ENCODE results near the gene GFI1B. TPM values are rescaled to one million over a fixed set of nuclear protein-coding genes. Genes with fewer than 3 reads are reported as not detected.

The GFI1B gene
- total and polyA plus RNA-seq, 2 of the 13 experiments (the other 11 are each of a cell fraction or from before 2014, with no cell fraction given): 0.15 to 0.51 TPM

DNA sequence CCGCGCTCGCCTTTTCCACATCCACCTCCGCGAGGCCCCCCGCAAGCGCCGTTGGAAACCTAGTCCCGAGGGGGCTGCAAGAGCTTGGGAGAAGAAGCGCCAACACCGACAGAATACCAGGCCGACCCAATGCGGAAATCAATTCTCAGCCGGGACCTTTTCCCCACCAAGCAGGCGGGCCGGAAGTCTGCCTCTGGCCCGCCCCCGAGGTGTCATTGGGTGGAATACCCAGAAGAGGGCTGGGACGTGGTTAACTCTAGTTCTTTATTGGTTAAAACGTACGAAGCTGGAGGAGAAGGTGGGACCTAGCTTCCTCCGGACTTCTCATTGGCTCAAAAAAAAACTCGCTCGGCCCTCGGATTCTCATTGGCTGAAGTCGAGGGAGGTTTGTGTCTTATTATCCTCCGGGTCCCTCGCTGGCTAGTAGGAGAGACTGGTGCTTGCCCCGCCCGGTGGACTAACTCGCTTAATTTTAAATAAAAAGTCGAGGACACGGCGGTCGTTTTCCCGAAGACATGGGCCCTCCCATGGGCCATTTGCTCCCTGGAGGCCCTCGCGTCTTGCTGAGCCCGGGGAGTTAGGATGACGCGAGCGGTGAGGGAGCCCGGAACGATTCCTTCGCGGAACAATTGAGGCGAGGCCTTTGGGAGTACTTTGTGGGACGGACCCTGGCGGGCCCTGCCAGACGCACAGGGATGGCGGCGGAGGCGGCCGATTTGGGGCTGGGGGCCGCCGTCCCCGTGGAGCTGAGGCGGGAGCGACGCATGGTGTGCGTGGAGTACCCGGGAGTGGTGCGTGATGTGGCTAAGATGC lies 52.0 kb downstream of the GFI1B start, which contains the start of gene GTF3C5 (continued):
- TF ChIP-seq TCF12 (IDR thresholded peaks at IDR 0.05): no peak
- no peak for TF ChIP-seq TCF12 (CRISPR knock-in tag; IDR thresholded peaks at IDR 0.05)
- TF ChIP-seq REXO4 (CRISPR knock-in tag; IDR thresholded peaks at IDR 0.05; ENCODE audit: borderline replicate concordance): no peak
- TF ChIP-seq, protein P1, sequence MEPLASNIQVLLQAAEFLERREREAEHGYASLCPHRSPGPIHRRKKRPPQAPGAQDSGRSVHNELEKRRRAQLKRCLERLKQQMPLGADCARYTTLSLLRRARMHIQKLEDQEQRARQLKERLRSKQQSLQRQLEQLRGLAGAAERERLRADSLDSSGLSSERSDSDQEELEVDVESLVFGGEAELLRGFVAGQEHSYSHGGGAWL (CRISPR knock-in tag; IDR thresholded peaks at IDR 0.05): peak; percentile 59; the same call in 1 of the 2 replicates
- TF ChIP-seq ZNF660 (CRISPR knock-in tag; IDR thresholded peaks at IDR 0.05; ENCODE audit: borderline replicate concordance, low read depth): no peak
- TF ChIP-seq ZNF589 (CRISPR knock-in tag; conservative IDR thresholded peaks at IDR 0.05): peak; percentile 68
- TF ChIP-seq, protein P2, sequence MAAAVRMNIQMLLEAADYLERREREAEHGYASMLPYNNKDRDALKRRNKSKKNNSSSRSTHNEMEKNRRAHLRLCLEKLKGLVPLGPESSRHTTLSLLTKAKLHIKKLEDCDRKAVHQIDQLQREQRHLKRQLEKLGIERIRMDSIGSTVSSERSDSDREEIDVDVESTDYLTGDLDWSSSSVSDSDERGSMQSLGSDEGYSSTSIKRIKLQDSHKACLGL (CRISPR knock-in tag; IDR thresholded peaks at IDR 0.05): peak; percentile 55; the same call in 1 of the 2 replicates
- peak; percentile 60; the same call in 1 of the 3 replicates for TF ChIP-seq MXI1 (IDR thresholded peaks at IDR 0.05; ENCODE audit: borderline replicate concordance, low read depth, low read length)
- TF ChIP-seq, protein P3, sequence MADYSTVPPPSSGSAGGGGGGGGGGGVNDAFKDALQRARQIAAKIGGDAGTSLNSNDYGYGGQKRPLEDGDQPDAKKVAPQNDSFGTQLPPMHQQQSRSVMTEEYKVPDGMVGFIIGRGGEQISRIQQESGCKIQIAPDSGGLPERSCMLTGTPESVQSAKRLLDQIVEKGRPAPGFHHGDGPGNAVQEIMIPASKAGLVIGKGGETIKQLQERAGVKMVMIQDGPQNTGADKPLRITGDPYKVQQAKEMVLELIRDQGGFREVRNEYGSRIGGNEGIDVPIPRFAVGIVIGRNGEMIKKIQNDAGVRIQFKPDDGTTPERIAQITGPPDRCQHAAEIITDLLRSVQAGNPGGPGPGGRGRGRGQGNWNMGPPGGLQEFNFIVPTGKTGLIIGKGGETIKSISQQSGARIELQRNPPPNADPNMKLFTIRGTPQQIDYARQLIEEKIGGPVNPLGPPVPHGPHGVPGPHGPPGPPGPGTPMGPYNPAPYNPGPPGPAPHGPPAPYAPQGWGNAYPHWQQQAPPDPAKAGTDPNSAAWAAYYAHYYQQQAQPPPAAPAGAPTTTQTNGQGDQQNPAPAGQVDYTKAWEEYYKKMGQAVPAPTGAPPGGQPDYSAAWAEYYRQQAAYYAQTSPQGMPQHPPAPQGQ (CRISPR knock-in tag; IDR thresholded peaks at IDR 0.05; ENCODE audit: borderline replicate concordance): 0 out of 2 replicates have a peak, but pooled peaks have one; percentile 52
- TF ChIP-seq NFRKB (IDR thresholded peaks at IDR 0.05): peak; percentile 55; the same call in 1 of the 2 replicates
- no peak; the same call in 1 of the 2 replicates for TF ChIP-seq CHD2 (IDR thresholded peaks at IDR 0.05; ENCODE audit: low read depth, low read length)
- TF ChIP-seq, protein P4, sequence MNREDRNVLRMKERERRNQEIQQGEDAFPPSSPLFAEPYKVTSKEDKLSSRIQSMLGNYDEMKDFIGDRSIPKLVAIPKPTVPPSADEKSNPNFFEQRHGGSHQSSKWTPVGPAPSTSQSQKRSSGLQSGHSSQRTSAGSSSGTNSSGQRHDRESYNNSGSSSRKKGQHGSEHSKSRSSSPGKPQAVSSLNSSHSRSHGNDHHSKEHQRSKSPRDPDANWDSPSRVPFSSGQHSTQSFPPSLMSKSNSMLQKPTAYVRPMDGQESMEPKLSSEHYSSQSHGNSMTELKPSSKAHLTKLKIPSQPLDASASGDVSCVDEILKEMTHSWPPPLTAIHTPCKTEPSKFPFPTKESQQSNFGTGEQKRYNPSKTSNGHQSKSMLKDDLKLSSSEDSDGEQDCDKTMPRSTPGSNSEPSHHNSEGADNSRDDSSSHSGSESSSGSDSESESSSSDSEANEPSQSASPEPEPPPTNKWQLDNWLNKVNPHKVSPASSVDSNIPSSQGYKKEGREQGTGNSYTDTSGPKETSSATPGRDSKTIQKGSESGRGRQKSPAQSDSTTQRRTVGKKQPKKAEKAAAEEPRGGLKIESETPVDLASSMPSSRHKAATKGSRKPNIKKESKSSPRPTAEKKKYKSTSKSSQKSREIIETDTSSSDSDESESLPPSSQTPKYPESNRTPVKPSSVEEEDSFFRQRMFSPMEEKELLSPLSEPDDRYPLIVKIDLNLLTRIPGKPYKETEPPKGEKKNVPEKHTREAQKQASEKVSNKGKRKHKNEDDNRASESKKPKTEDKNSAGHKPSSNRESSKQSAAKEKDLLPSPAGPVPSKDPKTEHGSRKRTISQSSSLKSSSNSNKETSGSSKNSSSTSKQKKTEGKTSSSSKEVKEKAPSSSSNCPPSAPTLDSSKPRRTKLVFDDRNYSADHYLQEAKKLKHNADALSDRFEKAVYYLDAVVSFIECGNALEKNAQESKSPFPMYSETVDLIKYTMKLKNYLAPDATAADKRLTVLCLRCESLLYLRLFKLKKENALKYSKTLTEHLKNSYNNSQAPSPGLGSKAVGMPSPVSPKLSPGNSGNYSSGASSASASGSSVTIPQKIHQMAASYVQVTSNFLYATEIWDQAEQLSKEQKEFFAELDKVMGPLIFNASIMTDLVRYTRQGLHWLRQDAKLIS (CRISPR knock-in tag; IDR thresholded peaks at IDR 0.05): no peak
- TF ChIP-seq, protein P5, sequence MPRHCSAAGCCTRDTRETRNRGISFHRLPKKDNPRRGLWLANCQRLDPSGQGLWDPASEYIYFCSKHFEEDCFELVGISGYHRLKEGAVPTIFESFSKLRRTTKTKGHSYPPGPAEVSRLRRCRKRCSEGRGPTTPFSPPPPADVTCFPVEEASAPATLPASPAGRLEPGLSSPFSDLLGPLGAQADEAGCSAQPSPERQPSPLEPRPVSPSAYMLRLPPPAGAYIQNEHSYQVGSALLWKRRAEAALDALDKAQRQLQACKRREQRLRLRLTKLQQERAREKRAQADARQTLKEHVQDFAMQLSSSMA (CRISPR knock-in tag; IDR thresholded peaks at IDR 0.05): 0 out of 2 replicates have a peak, but pooled peaks have one; percentile 20
- TF ChIP-seq EED (CRISPR knock-in tag; IDR thresholded peaks at IDR 0.05): peak; percentile 70; the same call in 1 of the 2 replicates
- TF ChIP-seq ZNF460 (CRISPR knock-in tag; IDR thresholded peaks at IDR 0.05; ENCODE audit: borderline replicate concordance): no peak
- TF ChIP-seq, protein P6, sequence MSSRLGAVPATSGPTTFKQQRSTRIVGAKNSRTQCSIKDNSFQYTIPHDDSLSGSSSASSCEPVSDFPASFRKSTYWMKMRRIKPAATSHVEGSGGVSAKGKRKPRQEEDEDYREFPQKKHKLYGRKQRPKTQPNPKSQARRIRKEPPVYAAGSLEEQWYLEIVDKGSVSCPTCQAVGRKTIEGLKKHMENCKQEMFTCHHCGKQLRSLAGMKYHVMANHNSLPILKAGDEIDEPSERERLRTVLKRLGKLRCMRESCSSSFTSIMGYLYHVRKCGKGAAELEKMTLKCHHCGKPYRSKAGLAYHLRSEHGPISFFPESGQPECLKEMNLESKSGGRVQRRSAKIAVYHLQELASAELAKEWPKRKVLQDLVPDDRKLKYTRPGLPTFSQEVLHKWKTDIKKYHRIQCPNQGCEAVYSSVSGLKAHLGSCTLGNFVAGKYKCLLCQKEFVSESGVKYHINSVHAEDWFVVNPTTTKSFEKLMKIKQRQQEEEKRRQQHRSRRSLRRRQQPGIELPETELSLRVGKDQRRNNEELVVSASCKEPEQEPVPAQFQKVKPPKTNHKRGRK (CRISPR knock-in tag; IDR thresholded peaks at IDR 0.05): 0 out of 2 replicates have a peak, but pooled peaks have one; percentile 42
- TF ChIP-seq, protein P7, sequence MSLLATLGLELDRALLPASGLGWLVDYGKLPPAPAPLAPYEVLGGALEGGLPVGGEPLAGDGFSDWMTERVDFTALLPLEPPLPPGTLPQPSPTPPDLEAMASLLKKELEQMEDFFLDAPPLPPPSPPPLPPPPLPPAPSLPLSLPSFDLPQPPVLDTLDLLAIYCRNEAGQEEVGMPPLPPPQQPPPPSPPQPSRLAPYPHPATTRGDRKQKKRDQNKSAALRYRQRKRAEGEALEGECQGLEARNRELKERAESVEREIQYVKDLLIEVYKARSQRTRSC (CRISPR knock-in tag; IDR thresholded peaks at IDR 0.05; ENCODE audit: low read depth): no peak; the same call in 1 of the 2 replicates

Data from HepG2 (cell line).